ENCODE measurements around the gene CABYR. TPM values are rescaled to one million over a fixed set of nuclear protein-coding genes. Genes with fewer than 3 reads are reported as not detected.

Gene CABYR
- polyA plus RNA-seq, 4 donors, result 5.1 to 7.5 (median 6.9) TPM

DNA sequence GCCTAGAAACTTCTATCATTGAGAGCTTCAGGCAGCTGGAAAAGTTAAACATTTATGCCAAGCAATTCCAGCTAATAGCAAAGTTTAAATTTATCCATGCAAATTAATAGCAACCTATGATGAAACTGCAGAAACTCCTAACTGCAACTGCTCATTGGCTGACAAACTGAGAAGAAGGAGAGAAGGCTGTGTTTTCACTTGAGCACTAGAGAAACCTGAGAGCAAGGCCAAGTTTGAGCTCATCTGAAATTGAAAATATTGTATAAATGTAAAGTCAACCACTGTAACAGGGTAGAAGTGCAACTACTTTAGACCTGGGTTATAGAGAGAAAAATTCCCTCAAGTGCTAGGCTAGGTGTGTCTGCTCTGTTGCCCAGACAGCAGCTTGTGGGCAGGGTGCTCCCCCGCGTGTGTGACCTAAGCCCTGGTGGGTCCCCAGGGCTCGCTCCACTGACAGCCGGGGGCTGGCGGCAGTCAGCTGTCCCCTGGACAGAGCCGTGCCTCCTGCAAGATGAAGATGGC is 50.2 kb downstream of the CABYR start:
- no peak for DNase-seq (ENCODE audit: low read depth in 4 of 4, low spot score in 3 of 4)

DNA sequence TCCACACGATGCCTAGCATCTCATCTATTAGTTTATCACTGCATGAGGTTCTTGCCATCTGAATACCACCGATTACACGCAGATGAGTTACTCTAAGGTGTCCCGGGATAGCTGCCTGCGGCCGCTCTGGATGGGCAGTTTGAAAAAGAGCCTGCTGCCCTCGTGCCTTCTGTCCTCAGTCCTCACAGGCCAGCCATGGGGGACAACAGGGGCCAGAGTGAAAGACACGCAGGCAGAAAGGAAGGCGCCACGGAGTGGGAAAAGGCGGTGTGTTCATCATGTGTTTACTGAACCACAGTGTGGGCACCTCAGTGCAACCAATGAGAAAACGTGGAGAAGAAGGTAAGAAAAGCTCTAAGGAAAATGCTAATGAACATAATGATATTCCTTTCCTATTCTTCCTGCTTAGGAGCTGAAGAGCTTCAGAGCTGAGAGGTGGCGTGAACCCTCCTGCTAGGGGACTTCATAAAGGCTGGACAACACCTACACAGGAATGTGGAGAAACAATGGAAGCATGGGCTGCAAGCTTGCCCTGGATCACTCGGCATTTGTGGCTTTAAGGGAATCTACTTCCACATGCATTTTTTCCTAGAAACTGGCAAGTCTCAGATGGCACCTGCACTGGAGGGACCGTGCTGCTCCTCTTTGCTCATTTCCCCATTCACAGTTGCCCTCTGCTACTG is 50.9 kb downstream of the CABYR start:
- no peak for DNase-seq (ENCODE audit: low read depth in 4 of 4, low spot score in 3 of 4)

DNA sequence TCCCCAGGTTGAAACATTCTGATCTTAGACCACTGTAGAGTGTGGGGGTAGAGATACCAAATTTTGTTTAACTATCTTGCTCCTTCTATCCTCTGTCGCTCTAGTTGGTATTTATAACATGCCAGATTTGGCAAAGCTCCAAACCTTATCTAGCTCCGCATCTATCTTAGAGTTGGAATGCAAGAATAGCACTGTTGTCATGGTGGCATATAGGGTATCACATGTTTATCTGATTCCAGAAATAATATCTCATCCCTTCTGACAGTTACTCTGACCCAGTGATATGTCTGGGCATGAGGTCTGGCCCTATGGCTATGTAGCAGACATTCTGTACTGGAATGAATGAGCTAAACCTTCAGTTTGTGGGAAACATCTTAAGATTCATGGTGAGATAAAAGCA is 51.7 kb downstream of the CABYR start:
- no peak for DNase-seq (ENCODE audit: low read depth in 4 of 4, low spot score in 3 of 4)

DNA sequence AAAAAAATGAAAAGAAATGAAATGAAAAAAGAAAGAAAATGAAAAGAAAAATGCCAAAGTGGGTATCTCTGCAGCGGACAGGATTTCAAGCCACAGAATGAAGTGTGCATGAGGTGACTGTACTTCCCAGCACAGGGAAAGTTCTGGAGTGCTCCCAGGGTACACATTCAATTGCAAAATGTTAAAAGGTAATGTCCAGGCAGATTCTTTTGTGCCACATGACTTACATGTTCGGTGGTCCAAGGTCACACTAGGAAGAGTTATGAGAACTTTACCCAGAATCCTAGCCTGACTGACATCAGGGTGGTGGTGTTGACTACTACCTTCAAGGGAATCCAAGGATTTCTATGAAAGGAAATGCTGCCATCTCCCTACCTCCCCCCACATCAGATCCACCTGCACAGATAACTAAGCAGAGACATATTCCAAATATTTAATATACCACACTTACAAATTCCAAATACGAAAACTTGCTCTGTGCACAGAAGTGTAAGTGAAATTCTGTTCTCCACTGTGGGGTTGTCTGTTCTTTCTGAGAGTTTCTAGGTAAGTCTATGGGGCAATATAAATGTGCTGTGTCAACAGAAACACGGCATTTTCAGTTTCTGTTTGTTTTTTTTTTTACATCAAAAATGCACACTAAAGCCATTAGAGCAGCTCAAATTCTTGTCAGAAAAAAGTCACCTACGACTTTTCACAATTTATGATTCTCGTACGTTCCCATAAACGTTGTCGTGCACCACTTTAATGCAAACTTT is 56.6 kb downstream of the CABYR start:
- no peak for DNase-seq (ENCODE audit: low read depth in 4 of 4, low spot score in 3 of 4)

DNA sequence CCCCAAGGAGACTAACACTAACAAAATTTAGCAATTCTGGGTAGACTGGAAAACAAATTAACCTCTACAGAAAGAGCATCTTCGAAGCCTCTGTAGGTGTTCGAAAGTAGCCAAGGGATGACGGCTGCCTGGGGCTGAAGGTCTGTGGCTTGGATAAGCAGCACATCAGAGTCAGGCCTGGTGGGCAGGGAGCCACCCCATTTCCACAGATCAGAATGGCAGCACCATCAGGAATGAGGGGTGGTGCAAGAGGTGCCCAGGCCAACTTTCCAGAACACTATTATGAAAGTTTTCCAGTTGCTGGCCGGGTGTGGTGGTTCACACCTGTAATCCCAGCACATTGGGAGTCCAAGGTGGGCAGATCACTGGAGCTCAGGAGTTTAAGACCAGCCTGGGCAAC is 57.9 kb downstream of the CABYR start:
- DNase-seq (ENCODE audit: low read depth in 4 of 4, low spot score in 3 of 4), result no peak

DNA sequence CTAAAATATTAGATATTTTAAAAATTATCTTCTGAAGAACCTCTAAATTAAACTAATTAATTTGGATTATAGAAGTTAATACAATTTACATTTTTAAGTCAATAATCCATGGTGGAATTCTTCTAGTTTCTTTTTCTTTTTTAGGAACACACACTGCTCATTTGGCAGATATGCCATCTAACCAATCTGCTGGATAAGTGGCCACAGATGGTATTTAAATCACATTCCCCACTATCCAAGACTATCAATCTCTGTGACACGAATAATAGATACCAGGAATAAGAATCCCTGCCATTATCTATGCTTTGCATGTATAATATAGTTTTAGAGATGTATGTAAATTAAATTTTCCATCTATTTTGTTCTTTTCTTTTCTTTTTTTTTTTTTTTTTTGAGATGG is 58.5 kb downstream of the CABYR start:
- no peak for DNase-seq (ENCODE audit: low read depth in 4 of 4, low spot score in 3 of 4)

DNA sequence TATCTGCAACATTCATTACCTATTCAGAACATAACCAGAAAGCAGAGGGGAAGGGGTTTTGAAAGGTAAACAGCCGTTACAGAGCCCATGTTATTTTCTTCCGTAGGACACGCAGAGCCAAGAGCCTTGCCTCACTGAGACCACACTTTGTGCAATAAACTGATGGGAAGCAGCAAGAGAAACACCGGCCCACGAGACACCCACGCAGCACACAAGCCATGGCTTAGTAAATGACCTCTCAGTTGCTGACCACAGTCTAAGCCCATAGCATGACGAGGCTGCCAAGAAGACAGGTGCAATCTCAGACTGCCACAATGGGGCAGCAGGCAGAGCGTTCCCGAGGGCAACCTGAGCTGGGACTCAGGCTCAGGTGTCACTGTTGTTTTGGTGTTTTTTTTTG is 59.6 kb downstream of the CABYR start:
- no peak for DNase-seq (ENCODE audit: low read depth in 4 of 4, low spot score in 3 of 4)

DNA sequence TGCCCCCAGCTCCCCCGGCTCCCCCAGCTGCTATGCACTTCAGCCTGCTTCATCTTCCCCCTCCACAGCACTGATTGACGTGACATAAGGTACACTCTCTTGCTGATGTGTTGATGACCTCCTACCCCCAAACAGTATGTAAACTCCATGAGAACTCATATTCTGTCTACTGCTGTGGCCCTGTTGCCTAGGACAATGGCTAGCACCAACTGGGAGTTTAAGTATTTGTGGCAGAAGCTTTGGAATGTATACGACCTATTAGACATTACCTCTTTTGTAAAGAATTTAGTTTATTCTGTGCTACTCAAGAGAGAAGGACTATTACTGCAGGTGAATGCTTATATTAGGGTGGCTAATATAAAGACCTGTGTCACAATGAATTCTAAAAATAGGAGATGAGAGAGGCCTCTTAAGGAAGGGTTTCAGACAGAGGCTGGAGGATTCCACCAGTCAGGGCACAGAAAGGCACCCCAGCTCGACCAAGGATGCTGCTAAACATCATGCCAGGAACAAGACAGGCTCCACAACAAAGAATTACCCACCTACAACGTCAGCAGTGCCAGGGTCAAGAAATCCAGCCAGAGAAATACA is 60.6 kb downstream of the CABYR start:
- DNase-seq (ENCODE audit: low read depth in 4 of 4, low spot score in 3 of 4), result no peak

DNA sequence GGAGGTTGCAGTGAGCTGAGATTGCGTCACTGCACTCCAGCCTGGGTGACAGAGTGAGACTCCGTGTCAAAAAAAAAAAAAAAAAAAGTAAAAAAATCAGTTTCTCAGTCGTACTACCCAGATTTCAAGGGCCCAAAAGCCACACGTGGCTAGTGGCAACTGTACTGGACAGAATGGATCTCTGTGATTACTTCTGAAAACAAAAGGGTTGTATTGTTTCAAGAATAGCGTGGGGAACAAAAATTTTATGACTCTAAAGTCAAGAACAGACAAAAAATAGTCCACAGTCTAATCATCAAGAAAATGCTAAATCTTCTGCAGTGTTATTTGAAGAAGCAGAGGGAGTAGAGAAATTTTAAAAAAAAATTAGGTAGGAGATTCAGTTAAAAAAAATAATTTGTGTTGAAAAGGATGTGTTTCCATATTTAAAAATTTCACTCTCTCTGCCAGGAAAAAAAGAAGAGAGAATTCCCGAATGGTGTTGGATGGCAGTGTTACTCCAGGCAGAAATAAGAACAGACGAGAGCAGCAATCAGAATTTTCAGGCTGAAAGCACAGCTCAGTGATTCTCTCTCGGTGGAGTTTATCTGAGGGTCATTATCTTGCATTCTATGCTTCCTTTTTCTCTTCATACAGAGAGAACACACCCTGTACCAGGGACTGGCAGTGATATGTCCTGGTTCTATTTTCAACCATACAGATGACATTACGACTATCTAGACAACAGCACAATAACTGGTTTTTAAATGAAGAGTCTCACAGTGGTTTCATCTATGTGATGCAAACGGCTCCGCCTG is 61.8 kb downstream of the CABYR start:
- DNase-seq (ENCODE audit: low read depth in 4 of 4, low spot score in 3 of 4), result no peak

DNA sequence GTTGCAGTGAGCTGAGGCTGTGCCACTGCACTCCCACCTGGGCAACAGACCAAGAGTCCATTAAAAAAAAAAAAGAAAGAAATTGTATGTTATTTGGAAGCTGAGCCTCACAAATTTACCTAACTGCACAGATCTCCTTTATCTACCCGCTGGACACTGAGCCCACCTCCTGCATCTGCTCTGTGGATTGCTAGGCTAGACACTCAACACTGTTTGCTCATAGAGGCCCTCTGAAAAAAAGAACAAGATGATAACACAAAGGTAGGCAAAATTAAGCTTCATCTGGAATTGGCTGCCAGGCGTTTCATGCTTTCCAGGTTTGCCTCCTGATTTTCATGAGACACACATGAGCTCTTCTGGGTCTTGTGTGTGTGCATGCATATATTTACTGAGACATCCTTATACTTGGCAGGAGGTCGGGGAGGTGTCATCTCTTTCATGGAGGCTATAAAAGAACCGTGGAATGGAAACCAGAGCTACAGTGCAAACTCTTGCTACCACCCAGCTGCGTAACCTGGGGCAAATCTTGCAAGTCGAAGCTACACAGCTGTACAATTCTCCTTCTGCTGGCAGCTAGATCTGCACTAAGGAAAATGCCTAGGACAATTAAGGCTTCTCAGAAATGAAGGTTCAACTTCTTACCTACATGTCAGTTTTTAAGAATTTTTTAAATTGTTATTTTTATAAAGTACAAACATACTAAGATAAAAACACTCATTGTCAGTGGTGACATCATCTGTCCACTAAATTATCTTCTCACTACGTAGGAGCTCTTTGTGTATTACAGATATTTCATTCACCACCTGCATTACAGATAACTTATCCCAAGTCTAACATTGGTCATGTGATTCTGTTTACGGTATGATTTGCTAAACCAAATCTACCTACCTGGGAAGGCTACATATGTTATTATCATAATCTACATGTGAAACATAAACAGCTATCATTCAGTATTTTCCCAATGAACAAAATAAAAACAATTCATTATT is 63.1 kb downstream of the CABYR start:
- no peak for DNase-seq (ENCODE audit: low read depth in 4 of 4, low spot score in 3 of 4)

DNA sequence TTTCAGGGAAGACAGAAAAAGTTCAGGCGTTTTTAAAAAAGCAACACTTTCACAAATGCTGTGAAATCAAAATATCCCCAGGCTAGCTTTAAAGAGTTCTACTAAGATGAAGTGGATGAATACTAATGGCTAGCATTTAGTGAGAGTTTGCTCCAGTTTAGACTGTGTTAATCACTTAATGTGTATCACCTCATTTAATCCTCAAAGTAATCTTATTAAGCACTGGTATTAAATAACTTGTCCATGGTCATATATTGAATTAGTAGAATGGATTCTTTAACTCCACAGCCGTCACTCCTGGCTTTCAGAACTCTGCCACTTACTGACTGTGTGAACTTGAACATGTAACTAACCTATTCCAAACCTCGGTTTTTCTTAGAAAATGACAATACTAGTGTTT is 66.0 kb downstream of the CABYR start:
- no peak for DNase-seq (ENCODE audit: low read depth in 4 of 4, low spot score in 3 of 4)

DNA sequence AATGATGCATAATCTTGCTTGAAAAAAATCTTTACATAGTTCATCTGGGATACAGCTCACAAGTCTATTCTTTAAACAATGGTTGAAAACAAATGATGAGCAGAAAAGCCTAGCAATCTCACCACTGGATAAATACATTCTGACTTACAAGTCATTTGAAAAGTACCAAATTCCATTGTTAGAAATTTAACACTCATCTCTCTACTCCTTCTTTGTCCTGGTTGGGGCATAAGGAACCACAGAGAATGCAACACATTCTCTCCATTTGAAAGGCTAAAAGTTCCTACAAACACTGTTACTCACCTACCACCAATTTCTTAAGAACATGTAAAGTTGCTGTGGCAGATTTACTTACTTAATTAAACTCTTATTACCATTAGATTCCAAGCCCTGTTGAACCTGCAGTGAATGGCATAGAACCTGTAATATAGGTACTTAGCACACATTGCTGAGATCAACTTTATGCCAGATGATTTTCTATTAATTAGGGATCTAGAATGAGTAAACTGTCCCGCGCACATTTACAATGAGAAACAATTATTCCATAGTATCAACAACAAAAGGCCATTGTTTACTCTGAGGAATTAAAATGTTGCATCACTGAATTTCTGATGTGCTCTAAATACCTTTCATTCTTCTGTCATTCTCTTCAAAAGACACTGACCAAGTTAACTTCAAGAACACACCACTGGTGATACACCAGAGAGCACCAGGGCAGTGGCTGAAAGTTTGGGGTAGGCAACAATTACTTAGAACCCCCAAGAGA is 69.6 kb downstream of the CABYR start:
- DNase-seq (ENCODE audit: low read depth in 4 of 4, low spot score in 3 of 4), result no peak

DNA sequence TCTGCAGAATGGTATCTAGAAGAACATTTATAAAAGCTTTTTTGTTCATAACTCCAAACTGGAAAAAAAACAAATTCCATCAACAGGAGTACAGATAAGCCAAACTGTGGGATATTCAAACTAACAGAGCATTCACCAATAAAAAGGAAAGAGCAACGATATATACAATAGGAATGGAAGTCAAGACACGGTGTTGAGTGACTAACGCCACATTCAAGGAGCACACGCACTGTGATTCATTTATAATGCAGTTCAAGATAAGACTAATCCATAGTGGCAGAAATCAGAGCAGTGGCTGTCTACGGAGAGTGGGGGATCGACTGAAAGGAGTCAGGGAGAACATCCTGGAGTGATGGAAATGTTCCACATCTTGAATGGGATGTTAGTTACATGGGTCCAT is 70.7 kb downstream of the CABYR start:
- no peak for DNase-seq (ENCODE audit: low read depth in 4 of 4, low spot score in 3 of 4)

Other genes starting within 250 kb of the CABYR start
- gene TTC39C, start 124.3 kb upstream of the CABYR start, polyA plus RNA-seq (ENCODE audit: insufficient read length in 4 of 4), result 10 to 100 TPM in 1 of 4 donors, 1 to 10 TPM in 3; 7.5 to 12.1 (median 8.6) TPM

All from left renal pelvis (tissue), 4 donors.